A673 (cell line): ENCODE data around the gene ANO4. TPM values are rescaled to one million over a fixed set of nuclear protein-coding genes. Genes with fewer than 3 reads are reported as not detected.

Experiments
- BruUV-seq: library from RNA; stranded (reverse); fragments of 400-500 nt; replicated peaks from 2 replicates; lab custom pipeline; 2021; lab: Mats Ljungman, UMichigan
- CTCF ChIA-PET: fragments of 300-600 bp; sonication (Branson Sonifier 250); formaldehyde crosslinking; loops from one replicate; lab custom pipeline; 2022; ENCODE audit warnings: antibody characterized with exemption; lab: Charles Lee
- POLR2A ChIA-PET: fragments of 300-600 bp; sonication (Branson Sonifier 250); formaldehyde crosslinking; loops from one replicate; lab custom pipeline; 2022; ENCODE audit warnings: antibody characterized with exemption; ENCODE audit not compliant: low non-redundant PET; lab: Charles Lee
- DNase-seq: peaks from one replicate; pipeline ENCODE4 v3.0.0-alpha.2; 2015; ENCODE audit warnings: low spot score
- H3K27ac ChIP-seq: fragments of 200-600 bp; sonication (generic); 2 replicates; pipeline ENCODE4 v1.5.1; 2016; ENCODE audit warnings: mixed run types, low read depth, mild to moderate bottlenecking, mixed read lengths, antibody characterized with exemption, low read length; ENCODE audit not compliant: poor library complexity, severe bottlenecking
- H3K27me3 ChIP-seq: fragments of 200-600 bp; sonication (generic); replicated peaks from 2 replicates; pipeline ENCODE4 v1.6.1; 2017; ENCODE audit warnings: mixed run types, low read depth, mild to moderate bottlenecking, mixed read lengths, antibody characterized with exemption, low read length; ENCODE audit not compliant: insufficient read depth, poor library complexity
- H3K36me3 ChIP-seq: fragments of 200-600 bp; sonication (generic); 2 replicates; pipeline ENCODE4 v1.6.1; 2016; ENCODE audit warnings: mixed run types, mild to moderate bottlenecking, mixed read lengths, antibody characterized with exemption, low read length; ENCODE audit not compliant: insufficient read depth, poor library complexity, severe bottlenecking
- H3K4me1 ChIP-seq: fragments of 200-600 bp; sonication (generic); 2 replicates; pipeline ENCODE4 v1.6.1; 2017; ENCODE audit warnings: mixed run types, mild to moderate bottlenecking, mixed read lengths, antibody characterized with exemption, low read length; ENCODE audit not compliant: insufficient read depth, poor library complexity, severe bottlenecking
- H3K4me3 ChIP-seq: fragments of 200-600 bp; sonication (generic); 2 replicates; pipeline ENCODE4 v1.5.1; 2016; ENCODE audit warnings: low read depth, mixed run types, mild to moderate bottlenecking, mixed read lengths, low read length; ENCODE audit not compliant: poor library complexity, severe bottlenecking
- H3K9me3 ChIP-seq: fragments of 200-600 bp; sonication (generic); 2 replicates; pipeline ENCODE4 v1.6.1; 2016; ENCODE audit warnings: mixed run types, low read depth, mild to moderate bottlenecking, mixed read lengths, antibody characterized with exemption, low read length; ENCODE audit not compliant: poor library complexity, severe bottlenecking
- CTCF ChIP-seq: fragments of 300-800, 200-600 bp; sonication (generic); conservative IDR thresholded peaks from 2 replicates; pipeline ENCODE4 v1.5.1; 2017; ENCODE audit warnings: low read depth, mild to moderate bottlenecking, antibody characterized with exemption, low read length, moderate library complexity, mixed read lengths
- EZH2 ChIP-seq: fragments of 200-600 bp; sonication (generic); IDR thresholded peaks from 2 replicates; pipeline ENCODE4 v1.6.1; 2017; ENCODE audit warnings: borderline replicate concordance, low read depth, mild to moderate bottlenecking, mixed read lengths, antibody characterized with exemption, low read length; ENCODE audit not compliant: poor library complexity, severe bottlenecking
- intact Hi-C: fragments of 100-400 bp; cut with micrococcal nuclease; formaldehyde crosslinking; loops from one replicate; pipeline ENCODE4 v1.10.0; 2022; ENCODE audit not compliant: unreplicated experiment
- total RNA-seq: library from RNA; stranded (reverse); gene quantifications from 2 replicates; pipeline ENCODE4 v1.2.3, GENCODE V29; 2021

Gene ANO4
- total RNA-seq, 1 experiment from 2014 or later: 9.3 TPM

GRCh38 chr12:100899301-100899700 is 104.7 kb downstream of the ANO4 start:
- H3K36me3 ChIP-seq: no peaks in the 10 kb centered on the region
- no peaks in the 10 kb centered on the region for H3K27me3 ChIP-seq
- intact Hi-C loops: no loop called here
- no peaks in the 10 kb centered on the region for H3K4me1 ChIP-seq
- TF ChIP-seq CTCF: no peak
- TF ChIP-seq EZH2: no peak
- DNase-seq: no peak
- H3K4me3 ChIP-seq: no peak overlapping the region
- CTCF ChIA-PET: no interaction called here
- POLR2A ChIA-PET: no interaction called here
- H3K27ac ChIP-seq: no peak overlapping the region
- BruUV-seq: no TSS peak
- no peaks in the 10 kb centered on the region for H3K9me3 ChIP-seq

GRCh38 chr12:100900808-100901207 is 106.2 kb downstream of the ANO4 start:
- TF ChIP-seq EZH2: no peak
- no peak for TF ChIP-seq CTCF
- ChIA-PET CTCF (no interaction called here), POLR2A (no interaction called here)
- H3K36me3 ChIP-seq: no peaks in the 10 kb centered on the region
- no peak overlapping the region for H3K27ac ChIP-seq
- intact Hi-C loops: no loop called here
- no peak overlapping the region for H3K4me3 ChIP-seq
- DNase-seq: no peak
- no peaks in the 10 kb centered on the region for H3K27me3 ChIP-seq
- no peaks in the 10 kb centered on the region for H3K4me1 ChIP-seq
- no peaks in the 10 kb centered on the region for H3K9me3 ChIP-seq
- no TSS peak for BruUV-seq

DNA sequence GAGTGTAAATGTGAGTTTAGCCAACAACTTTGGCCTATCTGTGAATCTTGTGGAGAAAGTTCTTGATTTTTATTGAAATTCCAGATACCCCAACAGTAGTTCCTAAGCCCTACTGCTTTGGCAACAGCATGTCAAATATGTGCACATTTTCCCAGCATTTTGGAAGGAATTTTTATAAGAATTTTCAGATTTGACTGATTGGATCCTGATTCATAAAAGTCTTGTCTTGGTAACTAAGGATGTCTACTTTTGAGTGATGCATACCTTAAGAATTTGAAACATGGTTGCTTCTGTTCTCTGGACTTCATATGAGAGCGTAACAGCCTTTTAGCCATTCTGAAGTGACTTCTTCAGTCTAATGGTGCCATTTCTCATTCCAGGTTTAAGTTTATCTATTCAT is 106.7 kb downstream of the ANO4 start:
- Histone ChIP-seq H3K4me3 (no peak overlapping the region), H3K4me1 (no peaks in the 10 kb centered on the region), H3K9me3 (no peaks in the 10 kb centered on the region), H3K27me3 (no peaks in the 10 kb centered on the region), H3K36me3 (no peaks in the 10 kb centered on the region), H3K27ac (no peak overlapping the region)
- BruUV-seq: no TSS peak
- intact Hi-C loops: no loop called here
- DNase-seq: no peak
- CTCF ChIA-PET: no interaction called here
- TF ChIP-seq CTCF: no peak
- TF ChIP-seq EZH2: no peak
- POLR2A ChIA-PET: no interaction called here
